Loucy (cell line): ENCODE measurements around the gene TOGARAM2.

Experiments
- H2AFZ ChIP-seq: fragments of 200-600 bp; sonication (generic); 2 replicates; pipeline ENCODE4 v1.6.0; 2016; ENCODE audit warnings: antibody characterized with exemption, mild to moderate bottlenecking, low read length, moderate library complexity
- H3F3A ChIP-seq: fragments of 200-600 bp; 2 replicates; pipeline ENCODE4 v1.6.0; 2016; ENCODE audit warnings: antibody characterized with exemption, low read depth, mild to moderate bottlenecking
- H3K27me3 ChIP-seq: fragments of 200-600 bp; sonication (generic); 2 replicates; pipeline ENCODE4 v1.6.1; 2014; ENCODE audit warnings: low read length, mild to moderate bottlenecking; ENCODE audit not compliant: insufficient read depth, poor library complexity, severe bottlenecking
- H3K36me3 ChIP-seq: fragments of 200-600 bp; sonication (generic); 2 replicates; pipeline ENCODE4 v1.6.1; 2016; ENCODE audit warnings: low read length; ENCODE audit not compliant: insufficient read depth
- H3K4me1 ChIP-seq: fragments of 200-600 bp; sonication (generic); 2 replicates; pipeline ENCODE4 v1.5.1; 2014; ENCODE audit warnings: low read length, mild to moderate bottlenecking; ENCODE audit not compliant: insufficient read depth, poor library complexity, severe bottlenecking
- H3K4me2 ChIP-seq: fragments of 200-600 bp; sonication (generic); 2 replicates; pipeline ENCODE4 v1.6.0; 2014; ENCODE audit warnings: antibody characterized with exemption, low read length, low read depth, mild to moderate bottlenecking; ENCODE audit not compliant: poor library complexity, severe bottlenecking
- H3K4me3 ChIP-seq: fragments of 200-600 bp; sonication (generic); 2 replicates; pipeline ENCODE4 v1.5.1; 2014; ENCODE audit warnings: low read length, mild to moderate bottlenecking, mixed read lengths; ENCODE audit not compliant: poor library complexity, severe bottlenecking
- H3K79me2 ChIP-seq: fragments of 200-600 bp; sonication (generic); 2 replicates; pipeline ENCODE4 v1.6.1; 2014; ENCODE audit warnings: low read length; ENCODE audit not compliant: insufficient read depth
- H3K9ac ChIP-seq: fragments of 200-600 bp; sonication (generic); 2 replicates; pipeline ENCODE4 v1.6.0; 2014; ENCODE audit warnings: mild to moderate bottlenecking, low read depth, low read length, moderate library complexity; ENCODE audit not compliant: poor library complexity, severe bottlenecking
- H3K9me2 ChIP-seq: fragments of 200-600 bp; sonication (generic); replicated peaks from 2 replicates; pipeline ENCODE4 v1.6.1; 2016; ENCODE audit warnings: low read depth, low read length, mixed read lengths
- H3K9me3 ChIP-seq: fragments of 200-600 bp; sonication (generic); 2 replicates; pipeline ENCODE4 v1.6.1; 2014; ENCODE audit warnings: mild to moderate bottlenecking, antibody characterized with exemption, low read length, low read depth; ENCODE audit not compliant: insufficient read depth
- H4K20me1 ChIP-seq: fragments of 200-600 bp; sonication (generic); 2 replicates; pipeline ENCODE4 v1.6.0; 2014; ENCODE audit warnings: antibody characterized with exemption, low read length, mild to moderate bottlenecking; ENCODE audit not compliant: insufficient read depth, poor library complexity, severe bottlenecking
- CTCF ChIP-seq: fragments of 200-600 bp; sonication (generic); conservative IDR thresholded peaks from 2 replicates; pipeline ENCODE4 v1.5.1; 2014; ENCODE audit warnings: mild to moderate bottlenecking, antibody characterized with exemption, low read length
- EZH2phosphoT487 ChIP-seq: fragments of 200-600 bp; IDR thresholded peaks from 2 replicates; pipeline ENCODE4 v1.6.1; 2018; ENCODE audit warnings: antibody characterized with exemption, mild to moderate bottlenecking, moderate library complexity, borderline replicate concordance

TOGARAM2 gene

DNA sequence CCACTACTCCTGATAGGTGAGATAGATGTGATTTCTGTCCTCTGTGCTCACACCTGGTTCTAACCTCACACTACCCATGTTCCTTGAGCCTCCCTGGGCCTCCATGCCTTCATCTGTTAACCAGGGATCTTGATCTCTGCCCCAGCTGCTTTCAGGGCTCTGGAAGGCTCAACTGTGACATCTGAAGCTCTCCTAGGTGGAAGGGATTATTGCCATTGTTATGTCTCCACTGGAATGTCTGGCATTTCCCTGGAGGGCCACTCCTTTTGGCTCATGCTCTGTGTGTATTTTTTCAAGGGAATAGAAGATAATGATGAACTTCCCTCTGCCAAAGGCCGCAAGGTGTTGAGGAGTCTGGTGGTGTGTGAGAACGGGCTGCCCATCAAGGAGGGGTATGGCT is 52.1 kb downstream of the TOGARAM2 start:
- Histone ChIP-seq H3K9me2 (no peaks in the 10 kb centered on the region), H3K4me1 (peaks cover 37% of the 10 kb centered on the region), H3K36me3 (no peaks in the 10 kb centered on the region), H3F3A (no peaks in the 10 kb centered on the region), H2AFZ (0 out of 2 replicates have a peak overlapping the region, but pooled peaks have one; percentile 2), H4K20me1 (no peaks in the 10 kb centered on the region), H3K79me2 (no peaks in the 10 kb centered on the region), H3K9me3 (no peaks in the 10 kb centered on the region), H3K27me3 (no peaks in the 10 kb centered on the region), H3K9ac (peak overlapping the region; percentile 24), H3K4me2 (peak overlapping the region; percentile 49), H3K4me3 (peak overlapping the region; percentile 28)
- no peak for TF ChIP-seq EZH2phosphoT487
- TF ChIP-seq CTCF, result no peak

DNA sequence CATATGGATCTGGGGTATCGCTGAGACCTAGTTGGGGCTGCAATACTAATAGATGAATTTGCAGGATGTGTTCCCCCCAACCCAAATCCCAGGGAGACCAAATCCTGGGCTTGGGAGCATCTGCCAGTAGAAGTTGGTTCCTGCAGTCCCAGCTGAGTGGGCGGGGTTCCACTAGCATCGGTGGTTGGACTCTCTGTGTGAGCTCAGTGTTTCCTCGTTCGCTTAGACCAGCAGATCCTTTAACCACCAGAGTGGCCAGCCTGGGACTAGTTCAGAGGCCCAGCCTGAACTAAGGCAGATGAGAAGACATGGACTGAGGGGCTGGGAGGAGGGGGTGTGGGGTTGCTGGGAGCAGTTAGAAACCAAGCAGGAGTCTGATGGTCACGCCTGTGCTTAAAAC is 52.6 kb downstream of the TOGARAM2 start:
- Histone ChIP-seq H3K9me3 (no peaks in the 10 kb centered on the region), H3K4me2 (peak overlapping the region; percentile 49), H3K79me2 (no peaks in the 10 kb centered on the region), H3K9ac (peak overlapping the region; percentile 24), H4K20me1 (no peaks in the 10 kb centered on the region), H3K27me3 (no peaks in the 10 kb centered on the region), H3K4me3 (peak overlapping the region; percentile 28), H3K9me2 (no peaks in the 10 kb centered on the region), H2AFZ (no peak overlapping the region), H3K36me3 (no peaks in the 10 kb centered on the region), H3K4me1 (peaks cover 37% of the 10 kb centered on the region), H3F3A (no peaks in the 10 kb centered on the region)
- no peak for TF ChIP-seq EZH2phosphoT487
- no peak for TF ChIP-seq CTCF

GRCh38 chr2:29035016-29035745 is 54.1 kb downstream of the TOGARAM2 start:
- Histone ChIP-seq H3K9me3 (no peaks in the 10 kb centered on the region), H2AFZ (no peak overlapping the region), H3K79me2 (no peaks in the 10 kb centered on the region), H3K36me3 (no peaks in the 10 kb centered on the region), H4K20me1 (no peaks in the 10 kb centered on the region), H3K4me3 (no peak overlapping the region), H3K9me2 (no peaks in the 10 kb centered on the region), H3K4me2 (peak overlapping the region; percentile 47), H3F3A (no peaks in the 10 kb centered on the region), H3K27me3 (no peaks in the 10 kb centered on the region), H3K9ac (no peak overlapping the region), H3K4me1 (peaks cover 37% of the 10 kb centered on the region)
- no peak for TF ChIP-seq CTCF
- TF ChIP-seq EZH2phosphoT487, result no peak
